NCI-H2107 (cell line): Measurements from ENCODE around the gene DDX54.
"Not testable (repeated sequence)": the region's sequence is repeated elsewhere in the genome, so short reads cannot be mapped to it uniquely, and the experiment has no call there.

ENCODE experiments used
- DNase-seq: peaks from one replicate; lab custom pipeline; 2025; lab: John Stamatoyannopoulos, UW

Gene DDX54

GRCh38 chr12:113119980-113120669, 65.2 kb downstream of the DDX54 start:
- DNase-seq, result no peak

- DNase-seq, result no peak
Measured at GRCh38 chr12:113118142-113118541, 67.1 kb downstream of the DDX54 start.

- not testable (repeated sequence) for DNase-seq
Measured at GRCh38 chr12:113117684-113118083, 67.6 kb downstream of the DDX54 start.

GRCh38 chr12:113116875-113117274, 68.4 kb downstream of the DDX54 start:
- DNase-seq, result peak; percentile 35

- no peak for DNase-seq
Measured at GRCh38 chr12:113115455-113116126, 69.7 kb downstream of the DDX54 start.

GRCh38 chr12:113114447-113115178, 70.7 kb downstream of the DDX54 start:
- no peak for DNase-seq

- no peak for DNase-seq
Measured at GRCh38 chr12:113113397-113113796, 71.9 kb downstream of the DDX54 start.

- DNase-seq, result no peak
Measured at GRCh38 chr12:113112043-113112899, 73.0 kb downstream of the DDX54 start.

GRCh38 chr12:113111247-113111646, 74.0 kb downstream of the DDX54 start:
- no peak for DNase-seq

- no peak for DNase-seq
Measured at GRCh38 chr12:113109872-113110599, 75.2 kb downstream of the DDX54 start.

GRCh38 chr12:113109360-113109759, 75.9 kb downstream of the DDX54 start:
- DNase-seq, result no peak

- no peak for DNase-seq
Measured at GRCh38 chr12:113108308-113108707, 77.0 kb downstream of the DDX54 start.
